GM10266 (cell line): ENCODE data around the gene OBP2B.
"Not testable (repeated sequence)": the region's sequence is repeated elsewhere in the genome, so short reads cannot be mapped to it uniquely, and the experiment has no call there.

ENCODE experiments used
- DNase-seq: peaks from one replicate; pipeline ENCODE4 v3.0.0; 2012; ENCODE audit errors: extremely low spot score
- CTCF ChIP-seq: IDR thresholded peaks from 2 replicates; pipeline ENCODE4 v1.5.1; 2012; ENCODE audit warnings: mild to moderate bottlenecking, low read depth; ENCODE audit not compliant: control insufficient read depth, insufficient read depth; ENCODE audit errors: missing control alignments

Gene OBP2B

DNA sequence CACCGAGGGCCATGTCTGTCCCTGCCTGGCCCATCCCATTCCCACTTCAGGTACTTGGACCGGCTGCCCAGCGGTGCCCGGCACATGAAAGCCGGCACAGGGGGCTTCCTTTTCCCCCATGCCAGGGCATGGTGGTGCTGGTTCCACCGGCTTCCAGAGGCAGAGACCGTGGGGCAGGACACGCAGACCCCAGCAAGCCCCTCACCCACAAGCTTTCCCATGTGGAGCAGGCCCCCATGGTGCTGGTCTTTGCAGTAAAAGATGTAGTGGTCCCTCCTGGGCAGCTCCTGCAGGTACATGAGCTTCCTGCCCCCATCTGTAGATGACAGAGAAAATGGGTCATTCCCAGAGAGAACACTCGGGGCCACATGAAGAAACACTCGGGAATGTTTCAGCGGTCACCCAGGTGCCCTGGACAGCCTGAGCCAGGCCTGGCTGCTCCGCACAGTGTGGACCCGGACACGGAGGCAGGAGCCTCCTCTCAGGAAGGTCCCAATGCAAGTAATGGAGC, 2.0 kb downstream of the OBP2B start:
- TF ChIP-seq CTCF, result no peak
- no peak for DNase-seq

DNA sequence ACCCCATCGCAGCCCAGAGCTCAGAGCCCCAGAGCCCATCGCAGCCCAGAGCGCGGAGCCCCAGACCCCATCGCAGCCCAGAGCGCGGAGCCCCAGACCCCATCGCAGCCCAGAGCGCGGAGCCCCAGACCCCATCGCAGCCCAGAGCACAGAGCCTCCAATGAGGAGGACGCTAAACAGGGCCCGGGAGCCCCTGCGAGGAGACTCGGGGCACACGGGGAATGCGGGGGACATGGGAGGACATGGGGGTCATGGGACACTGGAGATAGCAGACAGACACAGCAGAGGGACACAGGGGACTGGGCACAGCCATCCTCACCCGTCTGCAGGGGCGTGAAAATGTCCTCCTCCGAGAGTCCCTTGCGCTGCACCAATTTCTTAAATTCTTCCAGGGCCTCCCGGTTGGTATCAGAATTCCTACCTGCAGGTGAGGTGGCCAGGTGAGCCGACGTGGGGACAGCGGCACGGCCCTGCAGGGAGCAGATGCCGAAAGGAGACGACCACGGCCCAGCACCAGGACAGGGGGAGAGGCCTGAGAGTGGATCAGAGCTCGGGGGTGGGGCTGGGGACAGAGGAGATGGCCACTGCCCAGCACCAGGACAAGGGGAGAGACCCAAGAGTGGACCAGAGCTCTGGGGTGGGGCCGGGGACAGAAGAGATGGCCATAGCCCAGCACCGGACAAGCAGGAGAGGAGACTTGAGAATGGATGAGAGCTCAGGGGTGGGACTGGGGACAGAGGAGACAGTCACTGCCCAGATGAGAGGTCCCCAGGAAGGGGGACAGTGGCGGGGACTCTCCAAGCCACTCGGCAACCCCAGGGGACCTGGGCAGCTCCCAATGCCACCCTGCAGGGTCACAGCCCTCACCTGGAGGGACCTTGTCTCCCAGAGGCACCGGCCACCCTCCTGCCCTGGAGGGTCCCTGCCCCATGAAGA, 2.8 kb downstream of the OBP2B start:
- no peak for TF ChIP-seq CTCF
- DNase-seq, result no peak

DNA sequence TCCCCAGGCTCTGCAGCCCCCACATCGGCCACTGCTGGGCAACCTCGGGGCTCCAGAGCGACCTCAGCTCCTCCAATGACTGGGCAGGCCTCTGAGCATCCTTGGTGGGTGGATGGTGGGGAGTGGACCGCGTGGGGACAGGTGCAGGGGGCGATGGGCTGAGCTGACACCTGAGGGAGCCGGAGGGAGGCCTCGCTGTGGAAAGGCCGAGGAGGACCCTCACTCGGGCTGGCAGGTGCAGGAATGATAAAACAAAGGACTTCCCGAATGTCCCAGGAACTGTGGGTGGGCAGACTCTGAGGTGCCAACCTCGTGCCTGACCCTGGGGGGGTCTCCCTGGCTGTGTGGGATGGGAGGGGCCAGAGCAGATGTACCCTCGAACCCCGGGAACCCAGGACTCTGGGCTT, 3.6 kb downstream of the OBP2B start:
- DNase-seq, result not testable (repeated sequence)

DNA sequence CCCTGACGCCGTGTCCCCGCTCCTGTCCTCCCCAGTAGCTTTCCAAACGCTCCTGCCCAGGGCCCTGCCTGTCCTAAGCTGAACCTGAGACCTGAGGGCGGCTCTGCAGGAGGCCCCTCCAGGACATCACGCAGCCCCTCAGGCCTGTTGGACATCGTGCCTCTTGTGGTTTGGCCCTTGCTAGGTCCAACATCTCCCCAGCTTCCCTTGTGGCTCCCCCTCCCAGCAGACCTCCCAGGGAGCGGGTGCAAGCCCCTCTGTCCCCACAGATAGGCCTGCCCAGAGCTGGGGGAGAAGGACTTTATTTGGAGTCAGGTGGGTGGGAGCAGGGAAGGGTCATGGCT, 4.1 kb downstream of the OBP2B start:
- TF ChIP-seq CTCF, result no peak
- no peak for DNase-seq

- no peak for DNase-seq
- TF ChIP-seq CTCF, result no peak
Observed at GRCh38 chr9:133204335-133204992, 4.6 kb downstream of the OBP2B start.

DNA sequence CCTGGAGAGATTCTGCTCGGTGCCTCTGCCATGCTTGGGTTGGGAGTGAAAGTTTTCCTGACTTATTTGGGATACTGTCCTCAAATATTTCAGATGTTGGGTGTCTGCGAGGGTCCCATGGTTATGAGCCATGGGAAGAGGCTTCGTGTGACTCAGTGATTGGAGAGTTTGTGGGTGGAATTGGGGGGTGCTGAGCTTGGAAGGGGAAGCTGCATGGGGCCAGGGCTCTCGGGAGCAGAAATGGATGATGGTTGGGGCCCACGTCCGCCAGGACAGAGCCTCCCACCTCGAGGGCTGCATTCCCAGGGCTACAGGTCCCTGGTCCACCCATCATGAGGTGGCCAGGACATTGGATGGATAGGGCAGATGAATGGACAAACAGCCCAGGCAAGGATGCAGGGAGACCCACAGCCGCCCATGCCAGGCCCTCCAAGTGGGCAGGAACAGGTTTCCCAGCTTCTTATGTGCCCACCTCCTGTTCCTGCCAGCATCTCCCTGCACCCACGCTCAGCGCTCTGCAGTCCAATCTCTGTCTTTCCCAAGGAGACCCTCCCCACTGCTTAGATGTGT, 5.5 kb downstream of the OBP2B start:
- TF ChIP-seq CTCF, result no peak
- DNase-seq, result peak; percentile 19

- no peak for TF ChIP-seq CTCF
- no peak for DNase-seq
Observed at GRCh38 chr9:133202688-133203453, 6.2 kb downstream of the OBP2B start.
